ENCODE data around the gene B4GALT5.

B4GALT5 gene

DNA sequence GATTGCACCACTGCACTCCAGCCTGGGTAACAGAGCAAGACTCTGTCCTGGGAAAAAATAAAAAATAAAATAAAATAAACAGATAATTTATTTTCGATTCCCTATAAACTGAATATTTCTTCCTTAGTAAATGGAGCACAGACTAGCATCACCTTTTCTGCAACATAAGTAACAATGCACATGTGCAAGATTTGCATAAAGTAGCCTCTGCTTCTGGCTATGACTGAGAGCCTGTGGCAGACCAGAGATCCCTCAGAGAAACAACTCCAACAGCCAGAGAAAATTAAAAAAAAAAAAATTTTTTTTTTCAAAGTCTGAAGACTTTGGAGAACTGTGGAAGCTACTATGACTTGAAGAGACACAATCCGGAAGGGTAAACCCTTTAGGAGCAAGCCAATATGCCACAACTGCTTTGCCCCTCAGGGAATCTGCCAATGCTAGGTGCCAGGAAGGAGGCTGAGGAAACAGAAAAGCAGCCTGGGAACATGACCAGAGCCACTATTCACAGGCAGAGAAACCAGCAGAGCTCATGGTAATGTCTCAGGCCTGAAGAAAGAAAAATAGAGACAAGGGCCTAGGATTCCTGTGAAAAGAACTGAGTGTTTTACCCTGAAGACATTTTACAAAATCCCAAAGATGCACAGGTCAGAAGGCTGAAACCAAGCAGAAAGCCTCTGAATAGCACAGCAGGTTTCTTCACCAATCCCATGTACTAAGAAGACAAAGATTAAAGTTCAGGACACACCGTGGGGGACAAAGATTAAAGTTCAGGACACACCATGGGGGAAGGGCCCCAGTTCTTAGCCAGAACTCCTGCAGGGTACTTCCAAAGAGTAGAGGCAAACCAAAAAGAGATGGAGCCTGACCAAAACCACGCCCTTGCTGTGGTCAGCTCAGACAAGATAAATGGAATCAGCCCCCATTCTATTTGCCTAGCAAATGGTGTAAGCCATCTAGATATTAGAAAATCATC lies 25.8 kb downstream of the B4GALT5 start:
- in situ Hi-C loops (cut with HindIII; ENCODE audit: low pct_ligation_motif_present, low pct_unique_long_range_greater_than_20kb, low sequenced_read_pairs): no loop called here
- DNase-seq: no peak

- peak; percentile 44 for DNase-seq
- in situ Hi-C loops (cut with HindIII; ENCODE audit: low pct_ligation_motif_present, low pct_unique_long_range_greater_than_20kb, low sequenced_read_pairs): no loop called here
Measured at GRCh38 chr20:49685809-49686208, 27.9 kb downstream of the B4GALT5 start.

DNA sequence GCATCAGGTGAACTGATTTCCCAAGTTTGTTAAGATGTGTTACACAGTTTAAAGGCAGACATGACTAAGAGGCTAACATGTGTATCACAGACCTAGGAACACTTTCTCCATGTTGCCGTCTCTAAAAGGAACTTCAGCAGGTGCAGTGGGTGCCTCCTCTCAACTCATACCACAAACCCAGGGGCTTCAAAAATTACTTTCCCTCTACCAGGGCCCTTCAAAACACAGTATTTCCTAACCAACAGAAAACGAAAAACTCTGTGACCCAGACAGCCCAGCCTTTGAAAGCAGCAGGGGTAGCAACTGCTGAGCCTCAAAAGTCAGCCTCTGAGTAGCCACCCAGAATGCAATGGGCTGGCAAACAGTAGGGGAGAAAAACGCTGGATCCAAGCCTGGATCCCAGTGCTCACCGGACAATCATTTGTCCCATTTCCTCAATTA lies 28.5 kb downstream of the B4GALT5 start:
- in situ Hi-C loops (cut with HindIII; ENCODE audit: low pct_ligation_motif_present, low pct_unique_long_range_greater_than_20kb, low sequenced_read_pairs): no loop called here
- no peak for DNase-seq

DNA sequence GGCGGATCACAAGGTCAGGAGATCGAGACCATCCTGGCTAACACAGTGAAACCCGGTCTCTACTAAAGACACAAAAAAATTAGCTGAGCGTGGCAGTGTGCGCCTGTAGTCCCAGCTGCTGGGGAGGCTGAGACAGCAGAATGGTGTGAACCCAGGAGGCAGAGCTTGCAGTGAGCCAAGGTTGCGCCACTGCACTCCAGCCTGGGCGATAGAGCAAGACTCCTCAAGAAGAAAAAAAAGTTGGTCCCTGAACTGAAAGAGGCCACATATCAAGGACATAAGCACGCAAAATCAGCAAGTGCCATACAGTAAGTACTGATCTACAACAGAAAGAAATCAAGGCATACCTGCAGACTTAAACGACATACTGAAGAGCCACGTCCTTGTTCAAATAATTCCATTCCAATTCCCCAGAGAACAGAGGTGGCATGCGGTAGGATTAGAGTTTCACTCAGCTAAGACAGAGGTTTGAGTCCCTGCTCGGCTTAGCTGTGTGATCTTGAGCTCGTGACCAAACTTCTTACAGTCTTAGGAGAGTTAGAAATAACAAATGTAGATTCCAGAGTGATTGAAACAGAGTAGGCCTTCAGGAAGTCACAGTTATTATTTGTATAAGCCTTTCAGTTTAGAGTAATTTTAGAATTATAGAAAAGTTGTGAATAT lies 29.2 kb downstream of the B4GALT5 start:
- DNase-seq: no peak
- in situ Hi-C loops (cut with HindIII; ENCODE audit: low pct_ligation_motif_present, low pct_unique_long_range_greater_than_20kb, low sequenced_read_pairs): no loop called here

GRCh38 chr20:49682798-49683197 lies 30.9 kb downstream of the B4GALT5 start:
- in situ Hi-C loops (cut with HindIII; ENCODE audit: low pct_ligation_motif_present, low pct_unique_long_range_greater_than_20kb, low sequenced_read_pairs): no loop called here
- DNase-seq: no peak

DNA sequence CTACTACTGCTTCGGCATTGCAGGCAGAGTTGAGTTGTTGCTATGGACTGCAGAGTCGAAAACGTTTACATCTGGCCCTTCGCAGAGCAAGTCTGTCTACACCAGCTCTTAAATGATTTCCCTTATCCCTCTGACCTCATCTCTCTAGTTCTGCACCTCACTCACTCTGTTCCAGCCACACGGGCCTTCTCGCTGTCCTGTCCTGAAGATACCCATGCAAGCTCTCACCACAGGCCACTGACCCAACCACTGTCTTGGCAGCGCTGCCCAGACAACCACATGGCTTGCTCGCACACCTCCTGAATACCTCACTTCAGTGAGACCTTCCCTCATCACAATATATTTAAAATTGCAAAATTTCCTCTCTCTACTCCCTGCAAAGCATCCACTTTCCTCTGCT lies 31.4 kb downstream of the B4GALT5 start:
- no peak for DNase-seq
- in situ Hi-C loops (cut with HindIII; ENCODE audit: low pct_ligation_motif_present, low pct_unique_long_range_greater_than_20kb, low sequenced_read_pairs): no loop called here

DNA sequence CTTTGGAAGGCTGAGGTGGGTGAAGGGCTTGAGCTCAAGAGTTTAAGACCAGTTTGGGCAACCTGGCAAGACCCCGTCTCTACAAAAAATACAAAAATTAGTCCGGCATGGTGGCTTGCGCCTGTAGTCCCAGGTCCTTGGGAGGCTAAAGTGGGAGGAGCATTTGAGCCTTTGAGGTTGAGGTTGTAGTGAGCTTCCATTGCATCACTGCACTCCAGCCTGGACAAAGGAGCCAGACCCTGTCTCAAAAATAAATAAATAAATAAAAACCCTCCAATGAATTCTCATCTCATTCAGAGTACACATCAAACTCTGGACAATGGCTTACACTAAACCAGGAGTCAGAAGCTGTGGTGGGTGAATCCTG lies 31.8 kb downstream of the B4GALT5 start:
- DNase-seq: no peak
- in situ Hi-C loops (cut with HindIII; ENCODE audit: low pct_ligation_motif_present, low pct_unique_long_range_greater_than_20kb, low sequenced_read_pairs): no loop called here

DNA sequence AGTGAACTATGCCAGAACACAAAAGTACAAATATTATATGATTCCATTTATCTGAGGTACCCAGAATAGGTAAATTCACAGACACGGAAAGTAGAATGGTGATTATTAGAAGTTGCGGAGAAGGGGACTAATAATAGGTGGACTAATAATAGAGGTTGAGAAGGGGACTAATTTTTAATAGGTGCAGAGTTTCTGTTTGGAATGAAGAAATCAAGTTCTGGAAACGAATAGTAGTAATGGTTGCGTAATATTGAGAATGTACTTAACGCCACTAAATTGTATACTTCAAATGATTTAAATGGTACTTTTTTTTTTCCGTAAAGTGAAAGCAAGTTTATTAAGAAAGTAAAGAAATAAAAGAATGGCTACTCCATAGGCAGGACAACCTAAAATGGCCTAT lies 33.2 kb downstream of the B4GALT5 start:
- no peak for DNase-seq
- in situ Hi-C loops (cut with HindIII; ENCODE audit: low pct_ligation_motif_present, low pct_unique_long_range_greater_than_20kb, low sequenced_read_pairs): no loop called here

DNA sequence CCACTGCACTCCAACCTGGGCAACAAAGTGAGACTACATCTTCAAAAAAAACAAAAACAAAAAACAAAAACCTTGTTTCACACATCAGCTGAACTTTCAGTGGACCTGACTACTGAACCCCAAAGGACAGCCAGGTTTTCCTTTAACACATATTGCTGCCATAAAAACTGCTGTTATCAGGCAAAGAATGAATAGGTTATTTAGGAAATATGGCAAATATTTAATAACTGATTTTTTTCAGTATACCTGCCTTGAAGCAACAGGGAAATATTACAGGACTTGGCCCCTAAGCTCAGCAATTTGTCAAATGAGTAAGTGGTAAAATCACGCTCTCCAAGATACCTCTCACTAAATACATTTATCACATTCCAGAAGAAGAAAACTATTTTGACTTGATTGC lies 34.0 kb downstream of the B4GALT5 start:
- no peak for DNase-seq
- in situ Hi-C loops (cut with HindIII; ENCODE audit: low pct_ligation_motif_present, low pct_unique_long_range_greater_than_20kb, low sequenced_read_pairs): no loop called here

DNA sequence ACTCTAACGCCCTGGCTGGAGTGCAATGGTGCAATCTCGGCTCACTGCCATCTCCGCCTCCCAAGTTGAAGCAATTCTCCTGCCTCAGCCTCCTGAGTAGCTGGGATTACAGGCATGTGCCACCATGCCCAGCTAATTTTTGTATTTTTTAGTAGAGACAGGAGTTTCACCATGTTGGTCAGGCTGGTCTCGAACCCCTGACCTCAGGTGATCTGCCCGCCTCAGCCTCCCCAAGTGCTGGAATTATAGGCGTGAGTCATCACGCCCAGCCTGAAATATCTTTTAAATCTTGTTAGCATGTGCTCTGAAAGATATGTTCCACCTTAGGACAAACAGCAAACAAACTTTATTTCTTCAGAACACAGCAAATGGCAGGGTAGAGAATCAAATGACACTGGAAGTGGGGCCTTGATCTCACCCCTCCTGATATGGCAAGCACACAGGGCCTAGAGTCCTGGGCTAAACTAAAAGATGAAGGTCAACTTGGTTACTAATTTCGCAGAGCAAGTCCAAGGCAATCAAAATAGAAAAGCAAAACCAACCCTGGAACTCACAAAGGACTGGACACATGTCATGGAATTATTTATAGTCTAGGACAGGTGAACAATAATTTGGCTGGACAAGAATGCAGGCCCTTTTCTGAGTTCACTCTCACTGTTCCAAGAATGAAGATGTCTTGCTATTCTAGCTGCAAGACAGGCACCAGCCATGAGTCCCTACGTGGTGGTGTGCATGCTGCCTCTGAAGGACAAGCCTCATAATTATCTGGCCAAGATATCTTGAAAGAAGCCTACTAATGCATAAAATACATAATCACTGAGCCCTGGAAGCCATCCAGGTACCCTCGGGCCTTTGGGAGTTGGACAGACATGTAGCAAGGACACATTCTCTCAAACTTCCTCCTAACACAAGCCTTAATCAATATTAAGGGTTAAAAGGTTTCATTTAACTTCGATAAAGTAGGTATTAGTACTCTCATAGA lies 35.6 kb downstream of the B4GALT5 start:
- in situ Hi-C loops (cut with HindIII; ENCODE audit: low pct_ligation_motif_present, low pct_unique_long_range_greater_than_20kb, low sequenced_read_pairs): no loop called here
- DNase-seq: no peak

DNA sequence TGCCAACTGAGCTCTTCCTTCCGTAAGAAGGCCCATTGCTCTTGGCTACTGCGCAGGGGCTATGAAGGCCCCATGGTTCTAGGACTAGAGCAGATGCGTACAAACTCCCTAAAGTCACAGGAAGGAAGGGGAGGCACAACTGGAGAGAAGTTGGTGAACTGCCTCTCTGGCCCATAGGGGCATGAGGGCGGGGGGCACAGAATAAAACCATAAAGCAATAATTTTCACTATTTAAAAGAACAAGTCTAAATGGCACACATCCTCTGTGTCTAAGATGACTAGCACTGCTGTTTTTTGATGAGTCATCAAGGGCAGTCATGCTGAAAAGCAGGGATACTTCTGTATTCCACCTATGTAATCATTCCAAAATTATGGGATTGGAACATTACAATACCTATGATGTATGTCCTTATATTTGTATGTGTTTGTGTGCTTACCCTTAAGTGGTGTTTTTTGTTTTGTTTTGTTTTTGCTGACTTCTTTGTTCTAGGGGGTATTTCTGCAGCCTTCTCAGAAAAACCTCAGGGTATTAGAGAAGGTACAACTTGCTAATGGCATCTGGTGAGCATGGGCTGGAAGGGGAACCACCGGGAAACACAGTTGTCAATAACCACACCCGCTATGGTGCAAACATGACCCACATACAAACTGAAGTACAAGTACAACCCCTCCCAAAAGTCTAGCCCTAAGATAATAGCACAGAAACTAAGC lies 36.9 kb downstream of the B4GALT5 start:
- in situ Hi-C loops (cut with HindIII; ENCODE audit: low pct_ligation_motif_present, low pct_unique_long_range_greater_than_20kb, low sequenced_read_pairs): no loop called here

GRCh38 chr20:49675368-49676151 lies 38.1 kb downstream of the B4GALT5 start:
- in situ Hi-C loops (cut with HindIII; ENCODE audit: low pct_ligation_motif_present, low pct_unique_long_range_greater_than_20kb, low sequenced_read_pairs): no loop called here
- DNase-seq: peak; percentile 83

More for the DNA sequence above, 36.9 kb downstream of the B4GALT5 start:
- DNase-seq: peak; percentile 70

- peak; percentile 91 for DNase-seq
- in situ Hi-C loops (cut with HindIII; ENCODE audit: low pct_ligation_motif_present, low pct_unique_long_range_greater_than_20kb, low sequenced_read_pairs): loop anchor here (25.0 kb wide), 1 partner anchor 163 kb away; no protein-coding TSS in a partner anchor
Measured at GRCh38 chr20:49674383-49675352, 39.0 kb downstream of the B4GALT5 start.

DNA sequence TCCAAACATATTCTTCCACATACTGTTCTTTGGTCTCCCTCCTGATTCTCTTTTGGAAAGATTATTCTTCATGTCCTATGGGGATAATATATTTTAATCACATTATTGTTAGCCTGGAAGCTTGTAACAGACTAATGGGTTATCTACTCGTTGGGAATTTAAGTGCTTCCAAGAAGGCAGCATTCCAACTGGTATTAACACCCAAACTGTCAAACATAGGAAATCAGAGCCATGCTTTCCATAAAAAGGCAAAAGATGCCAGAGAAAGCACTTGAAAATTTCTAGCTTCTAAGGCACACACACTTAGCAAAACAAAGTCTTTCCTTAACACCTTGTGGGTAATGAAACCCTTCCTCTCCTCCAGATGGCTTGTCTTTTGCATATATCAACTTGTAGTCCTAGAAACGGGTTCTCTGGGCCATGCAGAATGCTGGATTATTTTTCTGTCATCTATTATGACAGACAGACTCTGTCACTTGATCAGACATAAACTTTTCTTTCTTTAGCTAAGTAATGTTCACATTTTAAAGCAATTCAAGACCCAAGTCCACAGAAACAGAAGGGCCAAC lies 41.5 kb downstream of the B4GALT5 start:
- no peak for DNase-seq
- in situ Hi-C loops (cut with HindIII; ENCODE audit: low pct_ligation_motif_present, low pct_unique_long_range_greater_than_20kb, low sequenced_read_pairs): loop anchor here (25.0 kb wide), 1 partner anchor 165 kb away; no protein-coding TSS in a partner anchor

- in situ Hi-C loops (cut with HindIII; ENCODE audit: low pct_ligation_motif_present, low pct_unique_long_range_greater_than_20kb, low sequenced_read_pairs): loop anchor here (25.0 kb wide), 1 partner anchor 166 kb away; no protein-coding TSS in a partner anchor
- no peak for DNase-seq
Measured at GRCh38 chr20:49671433-49671832, 42.2 kb downstream of the B4GALT5 start.

Data from ACHN (cell line).